Measurements from ENCODE around the gene SEL1L3. TPM values are rescaled to one million over a fixed set of nuclear protein-coding genes. Genes with fewer than 3 reads are reported as not detected.

Gene SEL1L3
- total and polyA plus RNA-seq, 2 donors (not counting 3 experiments of a cell fraction or from before 2014, with no cell fraction given), result 53.4 to 122 TPM

DNA sequence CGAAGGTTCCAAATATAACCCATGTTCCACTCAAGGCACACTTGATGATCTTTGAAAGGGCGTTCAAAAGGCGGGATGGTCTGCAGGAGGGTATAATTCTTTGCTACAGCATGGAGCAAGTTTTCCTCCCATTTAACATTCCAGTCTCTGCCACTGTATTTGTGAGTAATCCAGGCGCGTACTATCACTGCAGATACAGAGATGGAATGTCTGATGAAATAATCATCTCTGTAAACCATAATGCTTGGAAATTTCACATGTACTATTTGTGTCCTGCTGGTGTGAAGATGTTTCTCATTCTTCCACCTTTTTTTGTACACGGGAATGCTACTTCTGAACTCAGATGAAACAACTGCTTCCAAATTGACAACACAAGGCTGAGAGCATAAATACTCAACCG lies 15.5 kb downstream of the SEL1L3 start:
- Histone ChIP-seq H3K9me1 (replicated peaks; ENCODE audit: control insufficient read depth, extremely low read depth, insufficient read depth, low read length) (no peaks in the 10 kb centered on the region), H3K79me2 (ENCODE audit: control insufficient read depth, insufficient read depth, low read length) (peaks cover 4% of the 10 kb centered on the region), H2AFZ (ENCODE audit: low read depth, low read length) (no peak overlapping the region), H3K27me3 (ENCODE audit: control insufficient read depth in 2 of 2, insufficient read depth in 2 of 2, low read length in 2 of 2) (no peaks in the 10 kb centered on the region), H3K4me2 (ENCODE audit: insufficient read depth, low read length) (no peak overlapping the region), H3K27ac (ENCODE audit: insufficient read depth, low read depth, low read length) (no peak overlapping the region), H3K9ac (replicated peaks; ENCODE audit: extremely low read depth, insufficient read depth, low read length) (no peak overlapping the region), H3K4me1 (ENCODE audit: control insufficient read depth, extremely low read depth, insufficient read depth, low read length) (no peaks in the 10 kb centered on the region), H3K9me3 (replicated peaks; ENCODE audit: control insufficient read depth, insufficient read depth, low read length) (no peaks in the 10 kb centered on the region), H4K20me1 (replicated peaks; ENCODE audit: control insufficient read depth, extremely low read depth, insufficient read depth, low read length) (no peaks in the 10 kb centered on the region), H3K36me3 (ENCODE audit: control insufficient read depth in 2 of 2, extremely low read depth in 1 of 2, insufficient read depth in 2 of 2, low read length in 2 of 2) (peaks cover 7 to 18% of the 10 kb centered on the region in 2 experiments), H3K4me3 (replicated peaks in 1 of 3; ENCODE audit: insufficient read depth in 1 of 3, low read depth in 1 of 3, low read length in 3 of 3) (no peak overlapping the region)
- BruUV-seq (replicated peaks), result no TSS peak
- no peak for DNase-seq (ENCODE audit: low read depth, low spot score)
- POLR2A ChIA-PET, result no interaction called here
- dilution Hi-C loops (cut with MboI; ENCODE audit: extremely low pct_ligation_motif_present, low sequenced_read_pairs), result no loop called here
- CTCF ChIA-PET, result no interaction called here
- intact Hi-C loops (cut with micrococcal nuclease), result no loop called here
- TF ChIP-seq MYC (IDR thresholded peaks at IDR 0.05; ENCODE audit: low read depth, low read length), result no peak
- TF ChIP-seq, protein P1, sequence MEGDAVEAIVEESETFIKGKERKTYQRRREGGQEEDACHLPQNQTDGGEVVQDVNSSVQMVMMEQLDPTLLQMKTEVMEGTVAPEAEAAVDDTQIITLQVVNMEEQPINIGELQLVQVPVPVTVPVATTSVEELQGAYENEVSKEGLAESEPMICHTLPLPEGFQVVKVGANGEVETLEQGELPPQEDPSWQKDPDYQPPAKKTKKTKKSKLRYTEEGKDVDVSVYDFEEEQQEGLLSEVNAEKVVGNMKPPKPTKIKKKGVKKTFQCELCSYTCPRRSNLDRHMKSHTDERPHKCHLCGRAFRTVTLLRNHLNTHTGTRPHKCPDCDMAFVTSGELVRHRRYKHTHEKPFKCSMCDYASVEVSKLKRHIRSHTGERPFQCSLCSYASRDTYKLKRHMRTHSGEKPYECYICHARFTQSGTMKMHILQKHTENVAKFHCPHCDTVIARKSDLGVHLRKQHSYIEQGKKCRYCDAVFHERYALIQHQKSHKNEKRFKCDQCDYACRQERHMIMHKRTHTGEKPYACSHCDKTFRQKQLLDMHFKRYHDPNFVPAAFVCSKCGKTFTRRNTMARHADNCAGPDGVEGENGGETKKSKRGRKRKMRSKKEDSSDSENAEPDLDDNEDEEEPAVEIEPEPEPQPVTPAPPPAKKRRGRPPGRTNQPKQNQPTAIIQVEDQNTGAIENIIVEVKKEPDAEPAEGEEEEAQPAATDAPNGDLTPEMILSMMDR (IDR thresholded peaks at IDR 0.05; ENCODE audit: extremely low read depth in 1 of 2, insufficient read depth in 1 of 2, low read depth in 1 of 2, low read length in 2 of 2), result no peak
- TF ChIP-seq, protein P2, sequence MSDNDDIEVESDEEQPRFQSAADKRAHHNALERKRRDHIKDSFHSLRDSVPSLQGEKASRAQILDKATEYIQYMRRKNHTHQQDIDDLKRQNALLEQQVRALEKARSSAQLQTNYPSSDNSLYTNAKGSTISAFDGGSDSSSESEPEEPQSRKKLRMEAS (IDR thresholded peaks at IDR 0.05; ENCODE audit: insufficient read depth, insufficient read length), result no peak
- TF ChIP-seq POLR2AphosphoS5 (IDR thresholded peaks at IDR 0.05; ENCODE audit: insufficient read depth, low read depth, low read length), result no peak
- TF ChIP-seq JUN (IDR thresholded peaks at IDR 0.05; ENCODE audit: borderline replicate concordance, insufficient read depth, insufficient read length, low read depth), result no peak
- no peak for TF ChIP-seq EZH2 (IDR thresholded peaks at IDR 0.05; ENCODE audit: borderline replicate concordance, low read depth, low read length, severe bottlenecking)
- no peak for TF ChIP-seq FOS (IDR thresholded peaks at IDR 0.05; ENCODE audit: borderline replicate concordance, insufficient read depth, low read length)
- TF ChIP-seq POLR2A (IDR thresholded peaks at IDR 0.05; ENCODE audit: low read depth, low read length), result no peak
- TF ChIP-seq GATA2 (IDR thresholded peaks at IDR 0.05; ENCODE audit: insufficient read depth, insufficient read length, low read depth, low read length), result no peak
- no peak for FAIRE-seq

Measured in endothelial cell of umbilical vein (primary cell).